GM19372 (cell line): ENCODE measurements around the gene PRR16.

Experiments used
- ATAC-seq: cut with Tn5 transposase; IDR thresholded peaks from one replicate; pipeline ENCODE4 v1.9.1; 2021; ENCODE audit warnings: mild to moderate bottlenecking, low read depth, moderate library complexity; ENCODE audit not compliant: unreplicated experiment

Gene PRR16

DNA sequence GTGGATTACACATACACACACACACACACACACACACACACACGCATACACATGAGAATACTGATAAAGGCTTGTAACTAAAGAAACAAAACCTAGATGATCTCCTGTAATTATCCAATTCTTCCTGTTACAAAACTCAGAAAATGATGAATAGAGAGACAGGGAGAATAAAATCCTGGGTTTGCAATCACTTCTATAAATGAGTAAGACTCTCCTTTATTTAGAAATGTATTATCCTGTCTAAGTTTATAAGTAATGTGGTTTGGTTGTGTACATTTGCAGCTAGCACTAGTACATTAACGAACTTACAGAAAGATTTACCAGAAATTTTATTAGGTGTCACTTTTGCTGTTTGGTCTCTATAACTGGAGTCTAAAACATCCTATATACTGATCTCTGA lies 2.8 kb upstream of the PRR16 start:
- ATAC-seq: no peak

- no peak for ATAC-seq
Measured at GRCh38 chr5:120463006-120463680, 957 bp upstream of the PRR16 start.

- ATAC-seq: no peak
Measured at GRCh38 chr5:120464627-120465435, 731 bp downstream of the PRR16 start.

GRCh38 chr5:120465436-120465961 lies 1.4 kb downstream of the PRR16 start:
- ATAC-seq: no peak

DNA sequence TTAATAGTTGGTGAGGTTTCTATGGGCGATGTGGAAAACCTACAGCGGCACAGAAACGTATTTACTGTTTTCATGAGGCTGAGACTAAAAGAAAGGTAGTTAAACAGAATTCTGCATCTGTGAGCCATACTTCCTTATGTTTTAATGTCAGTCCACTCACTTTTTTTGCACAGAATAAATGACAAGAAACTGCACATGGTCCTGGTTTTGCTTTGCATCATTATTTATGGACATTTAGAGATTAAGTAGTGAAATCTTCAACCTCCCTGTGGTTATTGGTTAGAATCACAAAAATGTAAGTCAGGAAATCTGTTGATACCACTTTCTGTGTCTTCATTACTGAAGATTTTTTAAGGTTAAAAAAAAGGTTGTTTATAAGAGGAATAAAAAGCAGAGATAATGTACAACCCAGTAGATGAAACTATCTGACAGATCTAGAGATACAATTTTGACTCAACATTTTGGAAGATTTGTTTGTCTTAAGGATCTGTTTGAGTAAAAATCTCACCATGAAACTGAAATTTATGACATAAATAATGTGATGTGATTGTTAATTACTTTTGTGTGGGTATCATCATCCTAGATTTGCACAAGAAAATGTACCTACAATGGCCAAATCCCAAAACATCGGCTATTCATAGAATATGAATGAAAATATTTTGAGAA lies 2.4 kb downstream of the PRR16 start:
- ATAC-seq: no peak

DNA sequence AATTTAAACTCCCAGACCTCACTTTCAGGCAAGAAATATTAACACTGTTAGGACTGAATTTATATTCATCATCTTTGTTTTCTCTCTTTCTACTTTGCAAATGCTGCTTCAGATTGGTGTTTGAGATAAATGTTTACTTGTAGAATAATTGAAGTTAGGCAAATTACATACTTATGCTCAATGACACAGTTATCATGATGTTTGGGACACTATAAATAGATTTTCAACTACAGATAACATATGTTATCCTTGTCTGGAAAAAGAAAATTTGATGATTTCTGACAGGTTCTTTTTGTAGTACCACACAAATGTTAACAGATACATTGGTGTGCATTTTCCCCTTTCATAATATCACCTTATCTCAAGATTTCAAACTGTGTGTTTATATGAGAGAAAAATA lies 7.9 kb downstream of the PRR16 start:
- ATAC-seq: no peak

DNA sequence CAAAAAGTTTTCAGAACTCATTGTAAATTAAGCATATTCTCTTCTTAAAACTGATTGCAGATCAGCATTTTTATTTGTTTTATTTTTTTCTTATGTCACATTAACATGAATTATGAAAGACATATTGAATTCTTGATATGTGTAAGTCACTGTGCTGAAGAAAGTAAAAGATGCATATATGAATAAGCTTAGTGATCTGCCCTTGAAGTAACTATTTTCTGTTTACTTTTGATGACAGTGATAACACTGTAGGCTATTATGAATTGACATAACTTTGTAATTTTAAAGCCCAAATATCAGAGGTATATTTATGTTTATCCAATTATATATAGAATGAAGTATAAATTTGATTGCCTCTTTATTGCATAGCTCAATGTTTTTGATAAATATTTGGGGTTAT lies 8.8 kb downstream of the PRR16 start:
- ATAC-seq: no peak

GRCh38 chr5:120473332-120473731 lies 9.2 kb downstream of the PRR16 start:
- ATAC-seq: no peak

- no peak for ATAC-seq
Measured at GRCh38 chr5:120476063-120476462, 12.0 kb downstream of the PRR16 start.

GRCh38 chr5:120479066-120479465 lies 15.0 kb downstream of the PRR16 start:
- no peak for ATAC-seq

DNA sequence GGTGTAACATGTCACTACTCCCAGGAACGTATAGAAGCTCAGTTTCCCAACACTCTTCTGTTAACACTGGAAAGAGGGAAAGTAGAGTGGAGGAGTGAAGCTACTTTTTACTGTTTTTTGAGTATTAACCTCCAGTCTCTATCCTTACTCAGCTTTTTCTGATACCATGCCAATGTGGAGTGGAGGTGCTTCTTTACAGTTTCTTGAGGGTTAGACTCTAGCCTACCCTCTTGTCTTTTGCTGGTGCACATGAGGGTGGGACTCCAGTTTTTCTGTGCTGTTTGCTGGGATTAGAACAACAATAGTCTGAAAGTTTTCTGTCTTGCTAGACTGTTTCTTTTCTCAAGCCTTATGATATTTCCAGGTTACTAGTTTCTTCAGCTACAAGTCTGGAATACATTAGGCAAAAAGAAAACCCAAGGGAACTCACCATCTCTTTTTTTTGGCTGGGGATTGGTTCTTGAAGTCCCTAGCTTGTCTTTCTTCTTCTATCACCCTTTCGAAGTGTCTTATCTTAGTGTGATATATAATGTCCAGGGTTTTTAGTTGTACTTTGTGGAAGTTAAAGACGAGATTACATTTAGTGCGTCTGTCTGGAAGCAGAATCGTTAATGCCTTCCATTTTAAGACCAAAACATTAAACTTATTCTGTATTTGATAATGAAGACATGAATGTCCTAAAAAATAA lies 35.9 kb downstream of the PRR16 start:
- ATAC-seq: no peak

DNA sequence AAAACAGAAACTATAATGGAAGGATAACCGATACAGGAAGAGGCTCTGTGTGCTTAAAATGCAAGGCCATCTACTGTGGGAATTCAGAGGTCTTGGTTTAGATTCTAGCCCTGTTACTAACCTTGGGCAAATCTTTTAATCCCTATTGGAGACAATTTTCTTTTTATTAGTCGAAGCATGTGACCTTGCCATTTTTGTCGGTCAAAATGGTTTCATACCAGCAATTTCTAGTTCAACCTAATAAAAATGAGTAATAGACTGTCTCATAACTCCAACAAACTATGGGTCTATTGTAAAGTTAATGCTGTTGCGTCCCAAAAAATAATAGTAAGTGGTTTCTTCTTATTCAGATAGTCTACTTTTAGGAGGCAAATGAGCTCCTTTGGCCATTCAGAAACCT lies 38.4 kb downstream of the PRR16 start:
- ATAC-seq: no peak

GRCh38 chr5:120503341-120503740 lies 39.2 kb downstream of the PRR16 start:
- no peak for ATAC-seq

DNA sequence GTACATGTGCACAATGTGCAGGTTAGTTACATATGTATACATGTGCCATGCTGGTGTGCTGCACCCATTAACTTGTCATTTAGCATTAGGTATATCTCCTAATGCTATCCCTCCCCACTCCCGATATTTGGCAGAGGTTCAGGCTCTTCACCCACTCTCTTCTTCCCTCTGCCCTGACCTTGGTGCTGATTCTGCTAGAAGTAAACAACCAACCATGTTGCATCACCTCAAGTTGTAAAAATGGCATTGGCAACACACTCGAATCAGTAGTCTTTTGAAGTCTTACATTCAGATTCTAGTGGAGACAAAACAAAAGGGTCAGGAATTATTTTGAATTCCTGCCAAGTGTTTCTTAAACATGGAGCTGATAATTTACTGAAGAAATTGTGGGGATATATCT lies 40.0 kb downstream of the PRR16 start:
- ATAC-seq: no peak

DNA sequence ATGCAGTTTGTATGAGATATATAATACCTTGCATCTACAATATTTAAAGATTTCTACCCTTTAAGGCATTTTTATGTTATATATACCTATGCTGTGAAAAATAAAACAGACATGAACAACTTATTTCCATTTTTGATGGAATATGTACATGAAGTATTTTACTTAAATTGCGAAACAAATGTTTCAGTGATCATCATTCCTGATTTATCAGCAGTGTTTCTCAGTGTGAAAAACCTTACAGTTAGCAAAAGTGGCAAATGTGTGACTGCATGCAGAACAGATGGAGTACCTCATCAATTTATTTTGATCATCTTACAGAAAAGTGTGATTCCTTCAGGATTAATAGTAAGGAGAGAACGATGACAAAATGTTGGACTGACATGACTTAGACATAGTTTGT lies 43.1 kb downstream of the PRR16 start:
- no peak for ATAC-seq

GRCh38 chr5:120507800-120508463 lies 43.8 kb downstream of the PRR16 start:
- ATAC-seq: no peak

- ATAC-seq: no peak
Measured at GRCh38 chr5:120509053-120509452, 45.0 kb downstream of the PRR16 start.

GRCh38 chr5:120510098-120510637 lies 46.1 kb downstream of the PRR16 start:
- ATAC-seq: no peak

- ATAC-seq: no peak
Measured at GRCh38 chr5:120510994-120511686, 47.0 kb downstream of the PRR16 start.
